AG04450 (cell line): ENCODE measurements around the gene REV1. TPM values are rescaled to one million over a fixed set of nuclear protein-coding genes. Genes with fewer than 3 reads are reported as not detected.
A peak's percentile ranks its signal among the peaks of the same experiment; 100 is the strongest.

Experiments
- CTCF ChIA-PET: fragments of 300-600, 350-600 bp; formaldehyde crosslinking; extraction: SDS; loops from one replicate; lab custom pipeline; 2022; ENCODE audit warnings: antibody characterized with exemption, inconsistent platforms; lab: Charles Lee
- POLR2A ChIA-PET: fragments of 350-600 bp; formaldehyde crosslinking; extraction: SDS; loops from one replicate; lab custom pipeline; 2021; ENCODE audit warnings: antibody characterized with exemption, inconsistent platforms; lab: Yijun Ruan, JAX
- DNase-seq: peaks from one replicate; pipeline ENCODE4 v3.0.0-alpha.2; 2011; ENCODE audit warnings: low read depth, low spot score
- H3K27ac ChIP-seq: one replicate; pipeline ENCODE4 v1.5.1; 2012; ENCODE audit warnings: low read depth, low read length, control low read depth
- H3K27me3 ChIP-seq: one replicate; pipeline ENCODE4 v1.6.0; 2012; ENCODE audit warnings: low read length; ENCODE audit not compliant: control insufficient read depth, insufficient read depth
- H3K4me3 ChIP-seq: 2 replicates; pipeline ENCODE4 v1.5.1; 2011; ENCODE audit warnings: mild to moderate bottlenecking, low read depth, low read length, control low read depth
- H3K9me3 ChIP-seq: 2 replicates; pipeline ENCODE4 v1.5.1; 2012; ENCODE audit warnings: low read length; ENCODE audit not compliant: control insufficient read depth, insufficient read depth
- polyA plus RNA-seq: library from polyadenylated mRNA; depleted of rRNA; stranded (reverse); fragments of >200 nt; gene quantifications from 2 replicates; pipeline ENCODE4 v1.2.3, GENCODE V29; 2011
- TF ChIP-seq, protein P1 (sequence below): IDR thresholded peaks from 2 replicates; pipeline ENCODE4 v1.5.1; 2011; ENCODE audit warnings: low read depth, low read length, control low read depth, inconsistent platforms

REV1 gene
- polyA plus RNA-seq, 1 experiment: 26.4 TPM

DNA sequence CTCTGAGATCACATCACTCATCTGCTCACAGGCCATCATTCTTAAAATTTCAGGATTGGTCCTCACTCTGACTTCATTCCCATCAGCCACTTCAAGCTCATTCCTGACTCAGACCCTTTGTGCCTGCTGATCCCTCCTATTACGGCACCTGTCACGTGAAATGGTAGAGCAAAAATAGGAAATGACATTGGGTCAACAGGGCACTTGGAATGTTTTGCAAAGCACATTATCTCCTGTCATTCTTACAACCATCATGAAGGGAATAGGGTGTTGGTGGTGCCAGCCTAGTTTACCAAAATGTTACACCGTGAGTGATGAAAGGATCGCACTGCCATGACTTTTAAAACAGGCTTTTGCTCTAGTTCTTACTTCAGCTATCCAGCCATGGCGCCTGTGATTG lies 91.5 kb downstream of the REV1 start:
- TF ChIP-seq, protein P1, sequence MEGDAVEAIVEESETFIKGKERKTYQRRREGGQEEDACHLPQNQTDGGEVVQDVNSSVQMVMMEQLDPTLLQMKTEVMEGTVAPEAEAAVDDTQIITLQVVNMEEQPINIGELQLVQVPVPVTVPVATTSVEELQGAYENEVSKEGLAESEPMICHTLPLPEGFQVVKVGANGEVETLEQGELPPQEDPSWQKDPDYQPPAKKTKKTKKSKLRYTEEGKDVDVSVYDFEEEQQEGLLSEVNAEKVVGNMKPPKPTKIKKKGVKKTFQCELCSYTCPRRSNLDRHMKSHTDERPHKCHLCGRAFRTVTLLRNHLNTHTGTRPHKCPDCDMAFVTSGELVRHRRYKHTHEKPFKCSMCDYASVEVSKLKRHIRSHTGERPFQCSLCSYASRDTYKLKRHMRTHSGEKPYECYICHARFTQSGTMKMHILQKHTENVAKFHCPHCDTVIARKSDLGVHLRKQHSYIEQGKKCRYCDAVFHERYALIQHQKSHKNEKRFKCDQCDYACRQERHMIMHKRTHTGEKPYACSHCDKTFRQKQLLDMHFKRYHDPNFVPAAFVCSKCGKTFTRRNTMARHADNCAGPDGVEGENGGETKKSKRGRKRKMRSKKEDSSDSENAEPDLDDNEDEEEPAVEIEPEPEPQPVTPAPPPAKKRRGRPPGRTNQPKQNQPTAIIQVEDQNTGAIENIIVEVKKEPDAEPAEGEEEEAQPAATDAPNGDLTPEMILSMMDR: no peak
- no peak for DNase-seq
- CTCF ChIA-PET: no interaction called here

GRCh38 chr2:99397266-99397920 lies 92.4 kb downstream of the REV1 start:
- no peak overlapping the region for H3K27ac ChIP-seq
- ChIA-PET POLR2A (no interaction called here), CTCF (no interaction called here)

More for the DNA sequence above, 91.5 kb downstream of the REV1 start:
- Histone ChIP-seq H3K27ac (no peak overlapping the region), H3K9me3 (no peaks in the 10 kb centered on the region), H3K4me3 (no peak overlapping the region), H3K27me3 (no peaks in the 10 kb centered on the region)
- POLR2A ChIA-PET: no interaction called here

GRCh38 chr2:99395589-99396130 lies 94.2 kb downstream of the REV1 start:
- no peaks in the 10 kb centered on the region for H3K27me3 ChIP-seq
- TF ChIP-seq, protein P1: no peak
- POLR2A ChIA-PET: no interaction called here
- no peaks in the 10 kb centered on the region for H3K9me3 ChIP-seq
- no peak overlapping the region for H3K4me3 ChIP-seq
- no peak overlapping the region for H3K27ac ChIP-seq
- DNase-seq: no peak
- CTCF ChIA-PET: no interaction called here

More at GRCh38 chr2:99397266-99397920, 92.4 kb downstream of the REV1 start:
- H3K4me3 ChIP-seq: no peak overlapping the region
- DNase-seq: no peak
- H3K9me3 ChIP-seq: no peaks in the 10 kb centered on the region
- TF ChIP-seq, protein P1: no peak
- H3K27me3 ChIP-seq: no peaks in the 10 kb centered on the region

DNA sequence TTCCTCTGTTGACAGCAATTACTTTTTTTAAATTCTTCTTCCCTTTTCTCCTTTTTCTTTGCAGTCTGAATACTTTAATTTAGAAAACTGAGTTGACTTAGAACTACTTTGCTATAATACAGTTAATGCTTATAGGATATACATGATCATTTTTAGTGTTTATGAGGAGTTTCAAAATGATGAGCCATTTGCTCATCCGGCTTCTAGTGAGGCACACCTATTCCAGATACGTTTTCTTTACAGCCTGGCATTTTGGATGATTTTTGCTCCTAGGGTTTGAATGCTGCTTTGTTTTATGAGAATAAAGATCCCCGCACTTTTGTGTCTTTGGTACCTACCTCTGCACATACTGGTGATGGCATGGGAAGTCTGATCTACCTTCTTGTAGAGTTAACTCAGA lies 99.9 kb downstream of the REV1 start:
- H3K27ac ChIP-seq: no peak overlapping the region
- POLR2A ChIA-PET: interaction anchor here (2.0 kb wide), 1 partner anchor 52 kb away, joined by 6 read pairs; the partner anchor contains the start of gene EIF5B
- TF ChIP-seq, protein P1: no peak
- H3K4me3 ChIP-seq: no peak overlapping the region
- no peak for DNase-seq
- H3K27me3 ChIP-seq: no peaks in the 10 kb centered on the region
- H3K9me3 ChIP-seq: no peaks in the 10 kb centered on the region
- CTCF ChIA-PET: interaction anchor here (0.9 kb wide), 1 partner anchor 17 kb away, joined by 3 read pairs; no protein-coding TSS in a partner anchor

DNA sequence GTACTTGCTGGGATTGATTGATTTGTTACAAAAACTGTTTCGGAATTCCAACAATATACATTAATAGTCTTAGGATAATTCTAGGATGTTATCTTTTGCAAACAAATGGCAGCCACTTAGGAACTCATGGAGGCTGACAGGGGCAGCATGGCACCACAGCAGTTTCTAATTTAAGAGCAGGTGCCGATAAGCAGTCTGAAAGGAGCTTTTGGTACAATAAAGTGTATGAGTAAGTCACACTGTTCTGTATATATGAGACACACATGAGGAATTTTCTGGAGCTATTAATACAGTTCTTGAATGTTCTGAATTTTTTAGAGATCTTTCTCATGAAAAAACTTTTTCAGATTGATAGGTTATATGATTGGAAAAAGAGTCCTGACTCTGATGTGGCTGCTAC lies 100.4 kb downstream of the REV1 start:
- Histone ChIP-seq H3K27ac (no peak overlapping the region), H3K27me3 (no peaks in the 10 kb centered on the region), H3K4me3 (no peak overlapping the region), H3K9me3 (no peaks in the 10 kb centered on the region)
- TF ChIP-seq, protein P1: no peak
- CTCF ChIA-PET: interaction anchor here (0.5 to 0.9 kb wide), 2 partner anchors 18 to 304 kb away, joined by 3 to 14 read pairs; no protein-coding TSS in a partner anchor
- peak; percentile 41 for DNase-seq
- POLR2A ChIA-PET: interaction anchor here (2.0 kb wide), 1 partner anchor 52 kb away, joined by 6 read pairs; the partner anchor contains the start of gene EIF5B
